Measurements from ENCODE around the gene DDX47. TPM values are rescaled to one million over a fixed set of nuclear protein-coding genes. Genes with fewer than 3 reads are reported as not detected.

The DDX47 gene
- total RNA-seq, 1 donor from 2014 or later: 26.7 TPM

DNA sequence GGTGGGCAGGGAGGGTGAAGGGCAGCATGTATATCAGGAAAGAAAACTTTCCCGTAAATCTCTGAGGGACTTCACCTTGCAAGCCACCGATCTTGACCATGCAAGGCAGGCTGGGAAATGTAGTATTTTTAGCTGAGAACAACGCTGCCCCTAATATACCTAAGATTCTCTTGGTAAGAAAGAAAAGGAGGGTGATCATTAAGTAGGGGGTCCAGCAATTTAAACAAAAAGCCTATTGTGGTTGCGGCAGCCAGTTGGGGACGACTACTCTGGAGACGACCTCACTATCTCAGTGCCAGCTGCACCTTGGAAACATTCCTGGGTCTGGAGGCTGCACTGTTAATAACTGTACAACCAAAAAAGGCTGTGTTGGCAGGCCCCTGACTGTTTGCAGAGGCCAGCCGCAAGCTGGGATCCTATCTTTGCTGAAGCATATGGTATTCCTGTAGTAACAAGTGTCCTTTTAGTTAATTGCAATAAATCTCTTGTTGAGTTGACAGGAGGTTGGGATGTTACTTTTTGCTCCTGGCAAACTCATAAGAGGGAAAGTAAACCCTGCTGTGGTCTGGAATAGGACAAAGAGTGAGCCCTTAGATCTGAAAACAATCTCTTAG lies 21.3 kb upstream of the DDX47 start:
- peak overlapping the region; percentile 58 for H3K27ac ChIP-seq (replicated peaks)
- H3K9me3 ChIP-seq (replicated peaks): no peaks in the 10 kb centered on the region
- peak; percentile 23 for DNase-seq
- intact Hi-C loops (cut with micrococcal nuclease): no loop called here
- TF ChIP-seq CTCF (IDR thresholded peaks at IDR 0.05; ENCODE audit: borderline replicate concordance): no peak
- H3K4me1 ChIP-seq: peaks cover 62% of the 10 kb centered on the region
- H3K36me3 ChIP-seq: no peaks in the 10 kb centered on the region
- peak overlapping the region; percentile 51 for H3K4me3 ChIP-seq
- H3K27me3 ChIP-seq (ENCODE audit: low read depth): no peaks in the 10 kb centered on the region

DNA sequence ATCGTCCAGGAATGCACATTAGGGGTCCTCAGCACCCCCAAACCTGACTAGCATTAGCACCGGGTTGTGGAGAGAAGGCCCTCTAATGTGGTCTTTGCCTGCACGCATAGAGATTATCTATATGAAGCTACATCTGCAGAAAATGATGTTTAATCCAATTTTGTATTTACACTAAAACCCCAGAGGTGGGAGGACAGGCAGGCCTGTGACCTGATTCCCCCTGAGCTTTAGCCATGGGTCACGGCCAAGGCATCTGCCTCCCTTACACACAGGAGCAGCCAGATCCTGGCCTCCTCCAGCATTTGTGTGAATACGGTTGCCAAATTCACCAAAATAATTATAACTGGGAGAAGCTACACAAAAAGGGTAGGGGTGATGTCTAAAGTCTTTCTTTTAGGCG lies 20.7 kb upstream of the DDX47 start:
- Histone ChIP-seq H3K27ac (replicated peaks) (peak overlapping the region; percentile 58), H3K9me3 (replicated peaks) (no peaks in the 10 kb centered on the region), H3K27me3 (ENCODE audit: low read depth) (no peaks in the 10 kb centered on the region), H3K4me1 (peaks cover 57% of the 10 kb centered on the region), H3K4me3 (peak overlapping the region; percentile 51), H3K36me3 (no peaks in the 10 kb centered on the region)
- no peak for DNase-seq
- TF ChIP-seq CTCF (IDR thresholded peaks at IDR 0.05; ENCODE audit: borderline replicate concordance): no peak
- intact Hi-C loops (cut with micrococcal nuclease): no loop called here

- H3K36me3 ChIP-seq: no peaks in the 10 kb centered on the region
- no peak for TF ChIP-seq CTCF (IDR thresholded peaks at IDR 0.05; ENCODE audit: borderline replicate concordance)
- H3K27me3 ChIP-seq (ENCODE audit: low read depth): no peaks in the 10 kb centered on the region
- intact Hi-C loops (cut with micrococcal nuclease): no loop called here
- H3K4me1 ChIP-seq: peaks cover 34% of the 10 kb centered on the region
- no peak overlapping the region for H3K4me3 ChIP-seq
- no peak overlapping the region for H3K27ac ChIP-seq (replicated peaks)
- H3K9me3 ChIP-seq (replicated peaks): no peaks in the 10 kb centered on the region
- DNase-seq: no peak
These were observed 18.5 kb upstream of the DDX47 start for GRCh38 chr12:12794686-12795085.

GRCh38 chr12:12796171-12796570 lies 17.0 kb upstream of the DDX47 start:
- Histone ChIP-seq H3K27ac (replicated peaks) (no peak overlapping the region), H3K4me3 (no peak overlapping the region), H3K36me3 (no peaks in the 10 kb centered on the region), H3K27me3 (ENCODE audit: low read depth) (no peaks in the 10 kb centered on the region), H3K9me3 (replicated peaks) (no peaks in the 10 kb centered on the region), H3K4me1 (peaks cover 19% of the 10 kb centered on the region)
- intact Hi-C loops (cut with micrococcal nuclease): no loop called here
- no peak for DNase-seq
- TF ChIP-seq CTCF (IDR thresholded peaks at IDR 0.05; ENCODE audit: borderline replicate concordance): no peak

DNA sequence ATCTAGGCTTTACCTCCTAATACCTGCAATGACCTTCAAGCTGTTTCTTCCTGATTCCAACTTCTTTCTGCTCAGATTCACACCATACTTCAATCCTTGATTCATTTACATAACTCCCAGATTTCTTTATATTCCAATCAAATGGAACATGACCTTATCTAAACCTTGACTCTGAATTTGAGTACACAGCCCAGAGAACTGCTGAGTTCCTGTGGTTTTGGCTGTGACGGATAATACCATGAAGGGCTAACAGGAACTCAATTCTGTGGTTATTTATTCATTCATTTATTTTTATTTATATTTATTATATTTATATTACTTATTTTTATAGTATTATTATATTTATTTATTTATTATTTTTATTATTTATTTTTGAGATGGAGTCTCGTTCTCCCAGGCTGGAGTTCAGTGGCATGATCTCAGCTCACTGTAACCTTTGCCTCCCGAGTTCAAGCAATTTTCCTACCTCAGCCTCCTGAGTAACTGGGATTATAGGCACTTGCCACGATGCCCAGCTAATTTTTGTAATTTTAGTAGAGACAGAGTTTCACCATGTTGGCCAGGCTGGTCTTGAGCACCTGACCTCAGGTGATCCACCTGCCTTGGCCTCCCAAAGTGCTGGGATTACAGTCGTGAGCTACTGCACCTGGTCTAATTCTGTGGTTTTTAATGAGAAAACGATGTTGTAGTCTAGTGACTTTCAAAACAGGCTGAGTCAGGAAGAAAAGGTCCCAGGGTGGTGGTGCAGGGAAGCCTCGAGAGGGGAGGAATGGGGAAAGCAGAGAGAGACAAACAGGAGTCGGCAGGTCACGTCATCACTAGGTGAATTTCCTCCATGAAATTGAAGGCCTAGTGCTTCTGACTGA lies 16.0 kb upstream of the DDX47 start:
- no peaks in the 10 kb centered on the region for H3K27me3 ChIP-seq (ENCODE audit: low read depth)
- H3K36me3 ChIP-seq: no peaks in the 10 kb centered on the region
- H3K9me3 ChIP-seq (replicated peaks): no peaks in the 10 kb centered on the region
- no peak for TF ChIP-seq CTCF (IDR thresholded peaks at IDR 0.05; ENCODE audit: borderline replicate concordance)
- H3K4me1 ChIP-seq: peaks cover 9% of the 10 kb centered on the region
- intact Hi-C loops (cut with micrococcal nuclease): no loop called here
- no peak overlapping the region for H3K4me3 ChIP-seq
- H3K27ac ChIP-seq (replicated peaks): no peak overlapping the region
- DNase-seq: no peak
